Measurements from ENCODE around the gene TNFAIP8. TPM values are rescaled to one million over a fixed set of nuclear protein-coding genes. Genes with fewer than 3 reads are reported as not detected.

The TNFAIP8 gene
- total RNA-seq, 1 experiment from 2014 or later = 24.1 TPM

- H3K9me3 Mint-ChIP-seq = no peaks in the 10 kb centered on the region
- POLR2A ChIA-PET = interaction anchor here (0.9 kb wide), 1 partner anchor 12 kb away, joined by 3 read pairs; no protein-coding TSS in a partner anchor
- CTCF ChIA-PET = interaction anchor here (0.7 to 2.4 kb wide), 12 partner anchors 11 to 347 kb away, joined by 3 to 12 read pairs (median 4); partner anchors contain the start of genes DTWD2 and TNFAIP8
- no peak overlapping the region for H3K4me3 Mint-ChIP-seq
- no peak for TF ChIP-seq ZNF396 (CRISPR knock-in tag; IDR thresholded peaks at IDR 0.05; ENCODE audit: borderline replicate concordance)
- peaks cover 15% of the 10 kb centered on the region for H3K4me1 Mint-ChIP-seq
- no peaks in the 10 kb centered on the region for H3K27me3 Mint-ChIP-seq (ENCODE audit: low read depth)
- DNase-seq (ENCODE audit: low spot score) = no peak
- peak; percentile 20 for ATAC-seq
- no peaks in the 10 kb centered on the region for H3K36me3 Mint-ChIP-seq
- H3K27ac Mint-ChIP-seq = no peak overlapping the region
Measured at GRCh38 chr5:119335261-119335677, 20.6 kb upstream of the TNFAIP8 start.

GRCh38 chr5:119336262-119336661 lies 19.6 kb upstream of the TNFAIP8 start:
- ChIA-PET POLR2A (no interaction called here), CTCF (interaction anchor here (1.4 to 2.4 kb wide), 4 partner anchors 8 to 99 kb away, joined by 3 to 13 read pairs (median 9); no protein-coding TSS in a partner anchor)
- H3K27me3 Mint-ChIP-seq (ENCODE audit: low read depth) = no peaks in the 10 kb centered on the region
- TF ChIP-seq NR3C1 (CRISPR knock-in tag; conservative IDR thresholded peaks at IDR 0.05; ENCODE audit: low read depth) (no peak), NR2C2 (CRISPR knock-in tag; IDR thresholded peaks at IDR 0.05) (no peak), USF2 (CRISPR knock-in tag; IDR thresholded peaks at IDR 0.05) (no peak), ZNF396 (CRISPR knock-in tag; IDR thresholded peaks at IDR 0.05; ENCODE audit: borderline replicate concordance) (no peak), NFATC4 (CRISPR knock-in tag; IDR thresholded peaks at IDR 0.05) (no peak), CREM (CRISPR knock-in tag; IDR thresholded peaks at IDR 0.05) (no peak), ZNF121 (CRISPR knock-in tag; IDR thresholded peaks at IDR 0.05) (no peak), ZBTB21 (CRISPR knock-in tag; IDR thresholded peaks at IDR 0.05; ENCODE audit: borderline replicate concordance) (no peak)
- TF ChIP-seq, protein P1, sequence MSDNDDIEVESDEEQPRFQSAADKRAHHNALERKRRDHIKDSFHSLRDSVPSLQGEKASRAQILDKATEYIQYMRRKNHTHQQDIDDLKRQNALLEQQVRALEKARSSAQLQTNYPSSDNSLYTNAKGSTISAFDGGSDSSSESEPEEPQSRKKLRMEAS (CRISPR knock-in tag; IDR thresholded peaks at IDR 0.05) = no peak
- no peak overlapping the region for H3K4me3 Mint-ChIP-seq
- no peak overlapping the region for H3K27ac Mint-ChIP-seq
- peaks cover 25% of the 10 kb centered on the region for H3K4me1 Mint-ChIP-seq
- no peaks in the 10 kb centered on the region for H3K9me3 Mint-ChIP-seq
- ATAC-seq (no peak), DNase-seq (ENCODE audit: low spot score) (no peak)
- H3K36me3 Mint-ChIP-seq = no peaks in the 10 kb centered on the region

DNA sequence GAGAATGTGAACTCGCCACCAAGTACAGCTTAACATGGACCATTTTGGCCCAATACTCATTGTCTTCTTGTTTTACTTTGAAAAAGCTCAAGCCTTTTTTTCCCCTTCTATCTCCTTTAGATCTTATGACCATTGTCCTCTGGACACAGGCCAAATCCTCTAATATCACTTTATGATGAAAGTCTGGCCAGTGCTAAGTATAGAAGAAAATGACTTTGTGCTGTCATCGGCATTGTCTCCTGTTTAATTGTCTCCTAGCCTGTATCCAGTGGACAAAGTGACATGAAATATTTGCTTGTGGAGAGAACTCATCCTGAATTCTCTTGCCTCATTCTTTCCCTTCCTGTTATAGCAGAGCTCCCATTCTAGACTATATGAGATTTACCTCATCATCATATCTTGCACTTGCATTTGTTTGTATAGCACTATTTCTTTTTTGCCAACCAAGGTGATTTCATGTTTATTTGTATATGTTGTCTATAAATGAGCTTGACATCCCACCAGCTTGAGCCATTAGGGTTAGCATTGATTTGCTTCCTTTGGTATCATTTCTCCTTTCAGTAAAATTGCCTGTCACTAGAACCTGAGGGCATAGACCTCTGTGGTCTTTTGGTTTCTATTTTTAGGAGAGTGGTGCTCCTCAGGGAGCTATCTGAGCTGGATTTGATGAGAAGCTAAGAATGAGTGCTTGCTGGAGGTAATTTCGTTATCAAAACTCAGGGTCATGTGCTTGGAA lies 18.8 kb upstream of the TNFAIP8 start:
- ATAC-seq (no peak), DNase-seq (ENCODE audit: low spot score) (no peak)
- TF ChIP-seq ZNF671 (CRISPR knock-in tag; IDR thresholded peaks at IDR 0.05) = no peak
- TF ChIP-seq NFYB (CRISPR knock-in tag; conservative IDR thresholded peaks at IDR 0.05; ENCODE audit: low read depth) = no peak
- TF ChIP-seq, protein P2, sequence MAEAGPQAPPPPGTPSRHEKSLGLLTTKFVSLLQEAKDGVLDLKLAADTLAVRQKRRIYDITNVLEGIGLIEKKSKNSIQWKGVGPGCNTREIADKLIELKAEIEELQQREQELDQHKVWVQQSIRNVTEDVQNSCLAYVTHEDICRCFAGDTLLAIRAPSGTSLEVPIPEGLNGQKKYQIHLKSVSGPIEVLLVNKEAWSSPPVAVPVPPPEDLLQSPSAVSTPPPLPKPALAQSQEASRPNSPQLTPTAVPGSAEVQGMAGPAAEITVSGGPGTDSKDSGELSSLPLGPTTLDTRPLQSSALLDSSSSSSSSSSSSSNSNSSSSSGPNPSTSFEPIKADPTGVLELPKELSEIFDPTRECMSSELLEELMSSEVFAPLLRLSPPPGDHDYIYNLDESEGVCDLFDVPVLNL (CRISPR knock-in tag; IDR thresholded peaks at IDR 0.05; ENCODE audit: borderline replicate concordance, low read depth) = no peak
- Mint-ChIP-seq H3K27ac (no peak overlapping the region), H3K4me1 (peaks cover 32% of the 10 kb centered on the region), H3K36me3 (no peaks in the 10 kb centered on the region), H3K4me3 (no peak overlapping the region), H3K9me3 (no peaks in the 10 kb centered on the region), H3K27me3 (ENCODE audit: low read depth) (no peaks in the 10 kb centered on the region)
- POLR2A ChIA-PET = no interaction called here
- CTCF ChIA-PET = interaction anchor here (1.1 to 2.3 kb wide), 3 partner anchors 9 to 349 kb away, joined by 3 to 13 read pairs (median 3); no protein-coding TSS in a partner anchor

GRCh38 chr5:119338326-119338946 lies 17.4 kb upstream of the TNFAIP8 start:
- ChIA-PET CTCF (interaction anchor here (0.5 to 2.3 kb wide), 2 partner anchors 70 to 73 kb away, joined by 3 to 13 read pairs; no protein-coding TSS in a partner anchor), POLR2A (no interaction called here)
- DNase-seq (ENCODE audit: low spot score) = no peak
- H3K27ac Mint-ChIP-seq = peak overlapping the region; percentile 13; the same call in 1 of the 2 replicates
- no peaks in the 10 kb centered on the region for H3K9me3 Mint-ChIP-seq
- ATAC-seq = no peak
- no peaks in the 10 kb centered on the region for H3K36me3 Mint-ChIP-seq
- H3K27me3 Mint-ChIP-seq (ENCODE audit: low read depth) = no peaks in the 10 kb centered on the region
- H3K4me1 Mint-ChIP-seq = peaks cover 45% of the 10 kb centered on the region
- H3K4me3 Mint-ChIP-seq = no peak overlapping the region
- TF ChIP-seq SOX15 (CRISPR knock-in tag; IDR thresholded peaks at IDR 0.05) = no peak
- TF ChIP-seq ETV6 (CRISPR knock-in tag; IDR thresholded peaks at IDR 0.05) = no peak
- TF ChIP-seq JAZF1 (CRISPR knock-in tag; IDR thresholded peaks at IDR 0.05) = no peak
- TF ChIP-seq, protein P3, sequence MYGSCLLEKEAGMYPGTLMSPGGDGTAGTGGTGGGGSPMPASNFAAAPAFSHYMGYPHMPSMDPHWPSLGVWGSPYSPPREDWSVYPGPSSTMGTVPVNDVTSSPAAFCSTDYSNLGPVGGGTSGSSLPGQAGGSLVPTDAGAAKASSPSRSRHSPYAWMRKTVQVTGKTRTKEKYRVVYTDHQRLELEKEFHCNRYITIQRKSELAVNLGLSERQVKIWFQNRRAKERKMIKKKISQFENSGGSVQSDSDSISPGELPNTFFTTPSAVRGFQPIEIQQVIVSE (CRISPR knock-in tag; IDR thresholded peaks at IDR 0.05; ENCODE audit: borderline replicate concordance) = no peak
- TF ChIP-seq TEAD4 (CRISPR knock-in tag; IDR thresholded peaks at IDR 0.05) = no peak
- TF ChIP-seq ZNF317 (CRISPR knock-in tag; IDR thresholded peaks at IDR 0.05; ENCODE audit: borderline replicate concordance, low read depth) = no peak
- no peak for TF ChIP-seq ESRRA (CRISPR knock-in tag; IDR thresholded peaks at IDR 0.05; ENCODE audit: borderline replicate concordance)
- no peak for TF ChIP-seq ATF1 (CRISPR knock-in tag; IDR thresholded peaks at IDR 0.05)
- no peak for TF ChIP-seq TCF7 (CRISPR knock-in tag; IDR thresholded peaks at IDR 0.05; ENCODE audit: low read depth)
- no peak for TF ChIP-seq PREB (CRISPR knock-in tag; IDR thresholded peaks at IDR 0.05; ENCODE audit: borderline replicate concordance)
- no peak for TF ChIP-seq GTF2I (CRISPR knock-in tag; conservative IDR thresholded peaks at IDR 0.05)
- TF ChIP-seq SP1 (CRISPR knock-in tag; conservative IDR thresholded peaks at IDR 0.05) = no peak
- TF ChIP-seq ELF4 (CRISPR knock-in tag; IDR thresholded peaks at IDR 0.05; ENCODE audit: low read depth) = no peak

Measured in WTC11 (cell line).